Gastroesophageal sphincter (tissue), 3 donors: Measurements from ENCODE around the gene CACNA1C.

Source experiments
- EP300 ChIP-seq: sonication (generic); formaldehyde crosslinking; IDR thresholded peaks from one replicate; pipeline ENCODE4 v1.6.1; 2017; ENCODE audit warnings: antibody characterized with exemption, mild to moderate bottlenecking
- POLR2A ChIP-seq, 2 donors: fragments of 450-650 bp; IDR thresholded peaks; one replicate each; pipeline ENCODE4 v1.6.1; 2017; ENCODE audit warnings: antibody characterized with exemption in 2 of 2, mild to moderate bottlenecking in 2 of 2, moderate library complexity in 1 of 2
- POLR2AphosphoS5 ChIP-seq: sonication (generic); formaldehyde crosslinking; IDR thresholded peaks from one replicate; pipeline ENCODE4 v1.6.1; 2017; ENCODE audit warnings: antibody characterized with exemption
- TF ChIP-seq, protein P1 (sequence below), 4 experiments: fragments of 200-600 bp in 2 of 4; fragments of 450-650 bp in 2 of 4; sonication (generic) in 1 of 4; IDR thresholded peaks; one replicate each; pipeline ENCODE4 v1.5.1; 2017 to 2019; ENCODE audit warnings: antibody characterized with exemption in 4 of 4, mild to moderate bottlenecking in 2 of 4, moderate library complexity in 2 of 4

DNA sequence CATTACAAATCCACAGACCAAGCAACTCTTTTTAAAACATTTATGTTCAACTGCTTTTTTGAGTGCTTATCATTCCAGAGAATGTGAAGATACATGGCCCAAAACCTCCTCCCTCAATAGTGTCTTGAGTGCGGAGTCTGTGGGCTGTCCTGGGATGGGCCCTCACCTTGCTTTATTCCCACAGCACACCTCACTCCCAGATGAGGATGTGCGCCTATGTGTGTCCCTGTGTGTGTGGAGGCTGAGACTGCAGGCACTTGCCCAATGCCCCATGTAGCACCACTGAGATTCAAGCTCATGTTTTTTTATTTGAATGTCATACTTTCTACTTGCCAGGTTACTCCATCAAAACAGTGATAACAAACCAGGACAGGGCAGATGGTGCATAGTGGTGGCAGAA, 291.7 kb downstream of the CACNA1C start:
- TF ChIP-seq, protein P1, sequence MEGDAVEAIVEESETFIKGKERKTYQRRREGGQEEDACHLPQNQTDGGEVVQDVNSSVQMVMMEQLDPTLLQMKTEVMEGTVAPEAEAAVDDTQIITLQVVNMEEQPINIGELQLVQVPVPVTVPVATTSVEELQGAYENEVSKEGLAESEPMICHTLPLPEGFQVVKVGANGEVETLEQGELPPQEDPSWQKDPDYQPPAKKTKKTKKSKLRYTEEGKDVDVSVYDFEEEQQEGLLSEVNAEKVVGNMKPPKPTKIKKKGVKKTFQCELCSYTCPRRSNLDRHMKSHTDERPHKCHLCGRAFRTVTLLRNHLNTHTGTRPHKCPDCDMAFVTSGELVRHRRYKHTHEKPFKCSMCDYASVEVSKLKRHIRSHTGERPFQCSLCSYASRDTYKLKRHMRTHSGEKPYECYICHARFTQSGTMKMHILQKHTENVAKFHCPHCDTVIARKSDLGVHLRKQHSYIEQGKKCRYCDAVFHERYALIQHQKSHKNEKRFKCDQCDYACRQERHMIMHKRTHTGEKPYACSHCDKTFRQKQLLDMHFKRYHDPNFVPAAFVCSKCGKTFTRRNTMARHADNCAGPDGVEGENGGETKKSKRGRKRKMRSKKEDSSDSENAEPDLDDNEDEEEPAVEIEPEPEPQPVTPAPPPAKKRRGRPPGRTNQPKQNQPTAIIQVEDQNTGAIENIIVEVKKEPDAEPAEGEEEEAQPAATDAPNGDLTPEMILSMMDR (IDR thresholded peaks at IDR 0.05): no peak
- TF ChIP-seq POLR2A (IDR thresholded peaks at IDR 0.05) (no peak), POLR2AphosphoS5 (no peak), EP300 (no peak)
